Effector CD4-positive, alpha-beta T cell (primary cell): ENCODE results near the gene ABCC3.

Source experiments
- DNase-seq: peaks from one replicate; pipeline ENCODE4 v3.0.0-alpha.2; 2020

The ABCC3 gene

GRCh38 chr17:50627782-50628601 is 6.7 kb upstream of the ABCC3 start:
- no peak for DNase-seq

GRCh38 chr17:50629902-50630301 is 4.8 kb upstream of the ABCC3 start:
- DNase-seq: no peak

- DNase-seq: peak; percentile 38
These were observed 4.0 kb upstream of the ABCC3 start for GRCh38 chr17:50630524-50631194.

GRCh38 chr17:50631195-50631907 is 3.3 kb upstream of the ABCC3 start:
- no peak for DNase-seq

- DNase-seq: no peak
These were observed 2.6 kb upstream of the ABCC3 start for GRCh38 chr17:50631908-50632571.

- no peak for DNase-seq
These were observed 2.0 kb upstream of the ABCC3 start for GRCh38 chr17:50632637-50633036.

GRCh38 chr17:50633683-50634082 is 998 bp upstream of the ABCC3 start:
- no peak for DNase-seq

GRCh38 chr17:50634915-50635731 is 442 bp downstream of the ABCC3 start:
- no peak for DNase-seq

GRCh38 chr17:50635732-50635981 is 976 bp downstream of the ABCC3 start:
- DNase-seq: no peak

- DNase-seq: no peak
These were observed 1.5 kb downstream of the ABCC3 start for GRCh38 chr17:50635982-50636803.

- no peak for DNase-seq
These were observed 2.1 kb downstream of the ABCC3 start for GRCh38 chr17:50636804-50637195.

GRCh38 chr17:50637829-50638605 is 3.3 kb downstream of the ABCC3 start:
- no peak for DNase-seq

- DNase-seq: no peak
These were observed 3.9 kb downstream of the ABCC3 start for GRCh38 chr17:50638606-50638965.

- DNase-seq: no peak
These were observed 4.5 kb downstream of the ABCC3 start for GRCh38 chr17:50638966-50639713.

GRCh38 chr17:50640686-50641351 is 6.1 kb downstream of the ABCC3 start:
- DNase-seq: no peak

- no peak for DNase-seq
These were observed 6.7 kb downstream of the ABCC3 start for GRCh38 chr17:50641357-50641756.

GRCh38 chr17:50642071-50642721 is 7.5 kb downstream of the ABCC3 start:
- DNase-seq: no peak

- no peak for DNase-seq
These were observed 8.3 kb downstream of the ABCC3 start for GRCh38 chr17:50642722-50643656.
